ENCODE measurements around the gene BNIP2.

The BNIP2 gene

DNA sequence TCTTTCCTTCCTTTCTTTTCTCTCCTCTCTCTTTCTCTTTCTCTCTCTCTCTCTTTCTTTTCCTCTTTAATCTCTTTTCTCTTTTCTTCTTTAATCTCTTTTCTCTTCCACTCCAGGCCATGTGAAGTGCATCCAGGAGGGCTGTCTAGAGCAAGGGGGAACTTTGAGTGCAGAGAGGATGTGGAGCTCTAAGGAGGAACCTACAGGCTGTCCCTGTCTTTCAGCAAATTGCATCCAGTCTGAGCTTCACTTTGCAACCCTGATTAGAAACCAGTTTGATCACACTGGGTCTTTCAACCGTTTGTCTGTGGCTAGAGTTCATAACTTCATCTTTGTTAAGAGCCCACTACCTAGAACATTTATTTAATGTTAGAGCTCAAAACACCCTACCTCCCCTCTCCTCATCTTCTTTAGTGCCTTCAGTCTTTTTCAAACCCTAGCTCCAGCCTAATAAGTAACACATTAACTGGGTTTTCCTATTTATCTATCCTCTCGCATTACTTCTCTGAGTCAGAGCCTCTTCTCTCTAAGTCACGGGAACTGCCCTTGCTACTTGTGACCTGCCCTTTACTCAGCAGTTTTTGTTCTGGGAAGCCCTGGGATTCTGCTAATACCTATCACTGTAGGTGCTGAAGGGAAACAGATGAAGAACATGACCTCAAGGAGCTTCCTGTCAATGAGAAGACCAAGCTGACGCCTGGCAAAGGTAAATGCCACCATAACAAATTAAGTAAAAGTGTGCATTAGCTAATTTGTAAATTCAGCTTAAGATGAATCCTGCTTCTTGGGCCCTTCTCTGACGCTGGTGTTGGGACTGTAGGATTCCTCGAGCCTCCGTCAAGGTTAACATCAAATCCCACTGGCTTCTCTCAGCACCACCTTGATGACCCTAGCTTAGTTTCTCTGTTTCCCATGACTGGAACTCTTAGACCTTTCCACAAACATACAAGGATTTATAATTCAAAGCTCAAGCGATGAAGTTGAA lies 77.6 kb downstream of the BNIP2 start, which contains the start of gene GCNT3:
TSS of gene GCNT3 (plus strand) at position 508 of the 985 bp plus-strand sequence. CDS start 6,456 bp downstream, outside the sequence.
- Histone ChIP-seq H3K27ac (ENCODE audit: low read depth, low read length) (no peak within 1 kb of the TSS), H3K36me3 (ENCODE audit: control insufficient read depth, insufficient read depth, low read length) (no peaks in the 10 kb centered on the region)

DNA sequence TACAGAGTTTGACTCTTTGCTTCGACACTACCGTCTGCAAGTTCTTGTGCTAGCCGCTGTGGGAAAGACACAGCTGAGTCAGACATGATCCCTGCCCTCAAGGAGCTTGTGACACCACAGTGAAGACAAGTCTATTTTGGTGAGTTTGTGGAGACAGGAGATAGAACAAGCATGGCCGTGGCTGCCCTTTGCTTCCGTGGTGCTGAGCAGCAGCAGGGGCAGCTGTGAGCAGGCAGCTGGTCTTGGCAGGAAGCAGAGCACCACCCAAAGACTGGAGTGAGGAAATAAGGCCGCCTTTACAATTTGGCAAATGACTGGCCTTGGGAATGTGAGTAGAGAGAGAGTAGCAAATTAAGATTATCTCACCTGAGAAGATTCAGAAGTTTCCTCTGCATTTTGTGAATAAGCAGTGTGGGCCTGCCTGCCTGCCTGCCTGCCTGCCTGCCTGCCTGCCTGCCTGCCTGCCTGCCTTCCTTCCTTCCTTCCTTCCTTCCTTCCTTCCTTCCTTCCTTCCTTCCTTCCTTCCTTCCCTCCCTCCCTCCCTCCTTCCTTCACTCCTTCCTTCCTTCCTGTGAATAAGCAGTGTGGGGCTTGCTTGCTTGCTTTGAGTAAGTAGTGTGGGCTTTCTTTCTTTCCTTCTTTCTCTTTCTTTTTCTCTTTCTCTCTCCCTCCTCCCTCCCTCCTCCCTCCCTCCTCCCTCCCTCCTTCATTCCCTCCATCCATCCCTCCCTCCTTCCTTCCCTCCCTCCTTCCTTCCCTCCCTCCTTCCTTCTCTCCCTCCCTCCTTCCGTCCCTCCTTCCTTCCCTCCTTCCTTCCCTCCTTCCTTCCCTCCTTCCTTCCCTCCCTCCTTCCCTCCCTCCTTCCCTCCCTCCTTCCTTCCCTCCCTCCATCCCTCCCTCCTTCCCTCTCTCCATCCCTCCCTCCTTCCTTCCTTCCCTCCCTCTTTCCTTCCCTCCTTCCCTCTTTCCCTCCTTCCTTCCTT lies 79.1 kb downstream of the BNIP2 start:
- Histone ChIP-seq H3K4me1 (ENCODE audit: control insufficient read depth, insufficient read depth, low read length) (no peaks in the 10 kb centered on the region), H3K27ac (ENCODE audit: low read depth, low read length) (no peak overlapping the region), H3K27me3 (ENCODE audit: control insufficient read depth, insufficient read depth, low read length) (no peaks in the 10 kb centered on the region), H3K4me3 (ENCODE audit: low read length) (no peak overlapping the region), H3K9ac (ENCODE audit: low read length) (no peak overlapping the region), H3K36me3 (ENCODE audit: control insufficient read depth, insufficient read depth, low read length) (no peaks in the 10 kb centered on the region)

More for the DNA sequence above, 77.6 kb downstream of the BNIP2 start, which contains the start of gene GCNT3:
- Histone ChIP-seq H3K4me3 (ENCODE audit: low read length) (peak within 1 kb of the TSS; percentile 27), H3K27me3 (ENCODE audit: control insufficient read depth, insufficient read depth, low read length) (no peaks in the 10 kb centered on the region), H3K9ac (ENCODE audit: low read length) (no peak within 1 kb of the TSS), H3K4me1 (ENCODE audit: control insufficient read depth, insufficient read depth, low read length) (no peaks in the 10 kb centered on the region)

Measured in rectal smooth muscle tissue (tissue), 1 donor.